A549 (cell line): ENCODE data around the gene DIPK1B.

ENCODE experiments used
- CHD2 ChIP-seq: fragments of 150-350 bp; IDR thresholded peaks from 2 replicates; pipeline ENCODE4 v1.6.1; 2014; ENCODE audit warnings: low read length; ENCODE audit not compliant: partially characterized antibody
- CTCF ChIP-seq: fragments of >200 bp; sonication (Bioruptor Twin); formaldehyde crosslinking; IDR thresholded peaks from 3 replicates; pipeline ENCODE4 v1.5.1; 2016
- EP300 ChIP-seq, 2 experiments: fragments of >200 bp; sonication (Bioruptor Twin); formaldehyde crosslinking; IDR thresholded peaks; 2 replicates in 1 of 2; 3 replicates in 1 of 2; pipeline ENCODE4 v1.6.1; 2016 to 2017
- FOSL2 ChIP-seq, 2 experiments: fragments of 450-650 bp in 1 of 2; fragments of >200 bp in 1 of 2; sonication (Bioruptor Twin) in 1 of 2; formaldehyde crosslinking; IDR thresholded peaks; 2 replicates each; pipeline versions ENCODE4 v1.5.0 to v1.6.1; 2016 to 2020; ENCODE audit warnings: mild to moderate bottlenecking in 1 of 2, moderate library complexity in 1 of 2
- MYC ChIP-seq: IDR thresholded peaks from 2 replicates; pipeline ENCODE4 v1.6.1; 2012; ENCODE audit warnings: mild to moderate bottlenecking, inconsistent platforms, low read length, improper control_type of control experiment, borderline replicate concordance
- PBX3 ChIP-seq: IDR thresholded peaks from 2 replicates; pipeline ENCODE4 v1.6.1; 2012
- PHF8 ChIP-seq: fragments of 200-600 bp; sonication (generic); IDR thresholded peaks from 2 replicates; pipeline ENCODE4 v1.6.1; 2016; ENCODE audit warnings: low read depth, mild to moderate bottlenecking, antibody characterized with exemption, moderate library complexity, borderline replicate concordance
- POLR2A ChIP-seq: IDR thresholded peaks from 2 replicates; pipeline ENCODE4 v1.6.1; 2012; ENCODE audit warnings: mild to moderate bottlenecking, low read length
- POLR2AphosphoS2 ChIP-seq: conservative IDR thresholded peaks from 2 replicates; pipeline ENCODE4 v1.6.1; 2012; ENCODE audit warnings: low read length, improper control_type of control experiment, inconsistent platforms
- RAD21 ChIP-seq, 2 experiments: fragments of >200 bp in 1 of 2; sonication (Bioruptor Twin) in 1 of 2; formaldehyde crosslinking in 1 of 2; IDR thresholded peaks in 1 of 2; conservative IDR thresholded peaks in 1 of 2; 2 replicates in 1 of 2; 3 replicates in 1 of 2; pipeline ENCODE4 v1.6.1; 2012 to 2018; ENCODE audit warnings: inconsistent platforms in 1 of 2
- RCOR1 ChIP-seq: fragments of 150-350 bp; IDR thresholded peaks from 2 replicates; pipeline ENCODE4 v1.6.1; 2014; ENCODE audit warnings: antibody characterized with exemption, low read length, low read depth
- REST ChIP-seq: fragments of 200-600 bp; sonication (generic); IDR thresholded peaks from 2 replicates; pipeline ENCODE4 v1.6.1; 2016; ENCODE audit warnings: antibody characterized with exemption, mild to moderate bottlenecking, moderate library complexity
- SMC3 ChIP-seq: fragments of >200 bp; sonication (Bioruptor Twin); formaldehyde crosslinking; IDR thresholded peaks from 3 replicates; pipeline ENCODE4 v1.6.1; 2018; ENCODE audit warnings: inconsistent platforms

- TF ChIP-seq EP300 (IDR thresholded peaks at IDR 0.05) (no peak), REST (no peak), POLR2A (no peak), POLR2AphosphoS2 (no peak), CTCF (no peak), RAD21 (conservative IDR thresholded peaks at IDR 0.05 in 1 of 2, IDR thresholded peaks at IDR 0.05 in 1 of 2) (no peak), CHD2 (no peak), PHF8 (no peak), PBX3 (no peak), RCOR1 (no peak), SMC3 (no peak), MYC (no peak), FOSL2 (IDR thresholded peaks at IDR 0.05) (no peak), FOSL2 (CRISPR knock-in tag; IDR thresholded peaks at IDR 0.05) (no peak)
Observed at GRCh38 chr9:136678034-136678433, 34.3 kb upstream of the DIPK1B start.
